Left colon (tissue), 2 donors: ENCODE data around the gene ARID1A. TPM values are rescaled to one million over a fixed set of nuclear protein-coding genes. Genes with fewer than 3 reads are reported as not detected.

Experiments
- ATAC-seq: fragments of 200-7000 bp; cut with Tn5 transposase; one replicate; pipeline ENCODE4 v1.9.1; 2020; ENCODE audit warnings: mild to moderate bottlenecking, moderate library complexity
- DNase-seq, 2 donors: peaks; one replicate each; pipeline ENCODE4 v3.0.0-alpha.2; 2020
- intact Hi-C, 2 donors: fragments of 100-400 bp; cut with DNase I in 1 of 2; cut with micrococcal nuclease in 1 of 2; formaldehyde crosslinking; loops; one replicate each; pipeline versions ENCODE4 v1.11.2 to v1.14.0; 2022; cut with DNase I, micrococcal nuclease
- total RNA-seq, 2 donors: library from RNA; stranded (reverse); fragmentation: NEBNext Ultra II Directional; extraction: Animal tissue kit (Norgen Biotek cat#: 25700); gene quantifications; one replicate each; pipeline ENCODE4 v1.2.1, GENCODE V29; 2021
- donor health status: DM: no; HTN: no; CAD: no.
- donor health status: DM: yes; HTN: yes; CAD: no.

ARID1A gene
- total RNA-seq, 2 donors from 2014 or later, result 60.2 to 61.4 TPM

GRCh38 chr1:26781206-26781825 is 85.5 kb downstream of the ARID1A start:
- DNase-seq (no peak), ATAC-seq (no peak)
- intact Hi-C loops, result no loop called here

- no peak for DNase-seq
- intact Hi-C loops, result no loop called here
- ATAC-seq, result no peak
Measured at GRCh38 chr1:26782521-26783212, 86.9 kb downstream of the ARID1A start.

GRCh38 chr1:26783646-26784022 is 87.8 kb downstream of the ARID1A start:
- ATAC-seq (no peak), DNase-seq (no peak)
- intact Hi-C loops, result no loop called here

- DNase-seq, result peak; percentile 75 to 77
- ATAC-seq, result peak; percentile 60
- intact Hi-C loops, result no loop called here
Measured at GRCh38 chr1:26784023-26784871, 88.4 kb downstream of the ARID1A start.

GRCh38 chr1:26784886-26785285 is 89.1 kb downstream of the ARID1A start:
- ATAC-seq, result no peak
- no peak for DNase-seq
- intact Hi-C loops, result loop anchor here in 1 of 2 donors (5.0 kb wide), 2 partner anchors 93 to 183 kb away; no protein-coding TSS in a partner anchor

GRCh38 chr1:26785611-26786436 is 90.0 kb downstream of the ARID1A start:
- intact Hi-C loops, result loop anchor here in 1 of 2 donors (5.0 kb wide), 2 partner anchors 94 to 184 kb away; no protein-coding TSS in a partner anchor
- ATAC-seq (no peak), DNase-seq (peak in 1 of 2 donors; percentile 25)

- DNase-seq (peak; percentile 59 to 69), ATAC-seq (peak; percentile 7)
- intact Hi-C loops, result loop anchor here in 1 of 2 donors (5.0 kb wide), 2 partner anchors 94 to 184 kb away; no protein-coding TSS in a partner anchor
Measured at GRCh38 chr1:26786437-26787380, 90.9 kb downstream of the ARID1A start.

- intact Hi-C loops, result loop anchor here in 1 of 2 donors (5.0 kb wide), 2 partner anchors 95 to 185 kb away; no protein-coding TSS in a partner anchor
- DNase-seq (peak in 1 of 2 donors; percentile 38), ATAC-seq (peak; percentile 22)
Measured at GRCh38 chr1:26787381-26787705, 91.5 kb downstream of the ARID1A start.

- intact Hi-C loops, result loop anchor here in 1 of 2 donors (5.0 kb wide), 2 partner anchors 96 to 186 kb away; no protein-coding TSS in a partner anchor
- ATAC-seq, result peak; percentile 81
- DNase-seq, result peak; percentile 86 to 92
Measured at GRCh38 chr1:26787706-26788514, 92.1 kb downstream of the ARID1A start, which contains the start of gene PIGV. TSS of gene PIGV (plus strand) at chr1:26787950. CDS start at chr1:26790816, 2,866 bp downstream.

GRCh38 chr1:26788515-26788785 is 92.6 kb downstream of the ARID1A start:
- intact Hi-C loops, result loop anchor here in 1 of 2 donors (5.0 kb wide), 2 partner anchors 96 to 186 kb away; no protein-coding TSS in a partner anchor
- no peak for ATAC-seq
- peak in 1 of 2 donors; percentile 58 for DNase-seq

- DNase-seq (peak; percentile 87 to 89), ATAC-seq (peak; percentile 61)
- intact Hi-C loops, result loop anchor here in 1 of 2 donors (5.0 kb wide), 2 partner anchors 97 to 187 kb away; no protein-coding TSS in a partner anchor
Measured at GRCh38 chr1:26788836-26789611, 93.2 kb downstream of the ARID1A start.

GRCh38 chr1:26789612-26789865 is 93.7 kb downstream of the ARID1A start:
- intact Hi-C loops, result loop anchor here in 1 of 2 donors (5.0 kb wide), 2 partner anchors 97 to 187 kb away; no protein-coding TSS in a partner anchor
- ATAC-seq, result no peak

GRCh38 chr1:26789931-26790330 is 94.1 kb downstream of the ARID1A start:
- intact Hi-C loops, result loop anchor here (5.0 kb wide), 2 partner anchors 98 to 188 kb away; no protein-coding TSS in a partner anchor
- DNase-seq, result no peak
- no peak for ATAC-seq

More at GRCh38 chr1:26789612-26789865, 93.7 kb downstream of the ARID1A start:
- DNase-seq, result no peak

- intact Hi-C loops, result loop anchor here in 1 of 2 donors (5.0 kb wide), 1 partner anchor 188 kb away; no protein-coding TSS in a partner anchor
- ATAC-seq, result no peak
- DNase-seq, result no peak
Measured at GRCh38 chr1:26790551-26790953, 94.7 kb downstream of the ARID1A start.

GRCh38 chr1:26791148-26791547 is 95.3 kb downstream of the ARID1A start:
- intact Hi-C loops, result loop anchor here in 1 of 2 donors (5.0 kb wide), 1 partner anchor 189 kb away; no protein-coding TSS in a partner anchor
- ATAC-seq, result no peak

GRCh38 chr1:26791626-26792025 is 95.8 kb downstream of the ARID1A start:
- ATAC-seq (no peak), DNase-seq (no peak)
- intact Hi-C loops, result loop anchor here in 1 of 2 donors (5.0 kb wide), 1 partner anchor 189 kb away; no protein-coding TSS in a partner anchor

More at GRCh38 chr1:26791148-26791547, 95.3 kb downstream of the ARID1A start:
- no peak for DNase-seq
